ENCODE results near the gene ARRDC3. TPM values are rescaled to one million over a fixed set of nuclear protein-coding genes. Genes with fewer than 3 reads are reported as not detected.

ARRDC3 gene
- total and polyA plus RNA-seq, 2 donors (not counting 3 experiments of a cell fraction or from before 2014, with no cell fraction given) = 12.4 to 43.1 TPM

- no peak for TF ChIP-seq POLR2AphosphoS5 (IDR thresholded peaks at IDR 0.05; ENCODE audit: insufficient read depth, low read depth, low read length)
- no peak for TF ChIP-seq CTCF (IDR thresholded peaks at IDR 0.05; ENCODE audit: extremely low read depth in 1 of 2, insufficient read depth in 1 of 2, low read depth in 1 of 2, low read length in 2 of 2)
- TF ChIP-seq MAX (IDR thresholded peaks at IDR 0.05; ENCODE audit: insufficient read depth, insufficient read length) = no peak
- TF ChIP-seq POLR2A (IDR thresholded peaks at IDR 0.05; ENCODE audit: low read depth, low read length) = no peak
- no peak for TF ChIP-seq GATA2 (IDR thresholded peaks at IDR 0.05; ENCODE audit: insufficient read depth, insufficient read length, low read depth, low read length)
- no peak for TF ChIP-seq FOS (IDR thresholded peaks at IDR 0.05; ENCODE audit: borderline replicate concordance, insufficient read depth, low read length)
- no peak for TF ChIP-seq EZH2 (IDR thresholded peaks at IDR 0.05; ENCODE audit: borderline replicate concordance, low read depth, low read length, severe bottlenecking)
- Histone ChIP-seq H3K27me3 (ENCODE audit: control insufficient read depth in 2 of 2, insufficient read depth in 2 of 2, low read length in 2 of 2) (no peaks in the 10 kb centered on the region), H3K9me1 (replicated peaks; ENCODE audit: control insufficient read depth, extremely low read depth, insufficient read depth, low read length) (no peaks in the 10 kb centered on the region), H4K20me1 (replicated peaks; ENCODE audit: control insufficient read depth, extremely low read depth, insufficient read depth, low read length) (no peaks in the 10 kb centered on the region), H3K36me3 (ENCODE audit: control insufficient read depth in 2 of 2, extremely low read depth in 1 of 2, insufficient read depth in 2 of 2, low read length in 2 of 2) (no peaks in the 10 kb centered on the region), H3K9me3 (replicated peaks; ENCODE audit: control insufficient read depth, insufficient read depth, low read length) (no peaks in the 10 kb centered on the region), H3K79me2 (ENCODE audit: control insufficient read depth, insufficient read depth, low read length) (no peaks in the 10 kb centered on the region), H3K9ac (replicated peaks; ENCODE audit: extremely low read depth, insufficient read depth, low read length) (no peak overlapping the region), H3K27ac (ENCODE audit: insufficient read depth, low read depth, low read length) (no peak overlapping the region), H3K4me1 (ENCODE audit: control insufficient read depth, extremely low read depth, insufficient read depth, low read length) (no peaks in the 10 kb centered on the region), H3K4me2 (ENCODE audit: insufficient read depth, low read length) (no peak overlapping the region), H2AFZ (ENCODE audit: low read depth, low read length) (no peak overlapping the region), H3K4me3 (replicated peaks in 1 of 3; ENCODE audit: insufficient read depth in 1 of 3, low read depth in 1 of 3, low read length in 3 of 3) (no peak overlapping the region)
- no peak for FAIRE-seq
- intact Hi-C loops (cut with micrococcal nuclease) = no loop called here
- dilution Hi-C loops (cut with MboI; ENCODE audit: extremely low pct_ligation_motif_present, low sequenced_read_pairs) = no loop called here
- POLR2A ChIA-PET = interaction anchor here (0.6 kb wide), 1 partner anchor 40 kb away, joined by 3 read pairs; no protein-coding TSS in a partner anchor
- no peak for DNase-seq (ENCODE audit: low read depth, low spot score)
- CTCF ChIA-PET = interaction anchor here (0.7 to 1.9 kb wide), 5 partner anchors 10 to 496 kb away, joined by 5 to 11 read pairs (median 6); no protein-coding TSS in a partner anchor
- BruUV-seq (replicated peaks) = no TSS peak
These were observed 21.3 kb downstream of the ARRDC3 start for GRCh38 chr5:91361790-91362189.
